HFFc6 (cell line): Measurements from ENCODE around the gene TSC1. TPM values are rescaled to one million over a fixed set of nuclear protein-coding genes. Genes with fewer than 3 reads are reported as not detected.

Experiments used
- DNase-seq: peaks from one replicate; pipeline ENCODE4 v3.0.0-alpha.2; 2018
- H3K27ac Mint-ChIP-seq: 2 replicates; pipeline ENCODE4 v1.8.0; 2020; ENCODE audit warnings: mild to moderate bottlenecking, mixed read lengths
- H3K27me3 Mint-ChIP-seq: 2 replicates; pipeline ENCODE4 v1.8.0; 2021; ENCODE audit warnings: mild to moderate bottlenecking, moderate library complexity, mixed read lengths; ENCODE audit not compliant: insufficient read depth
- H3K36me3 Mint-ChIP-seq: 2 replicates; pipeline ENCODE4 v1.8.0; 2021; ENCODE audit warnings: low read depth, mixed read lengths
- H3K4me1 Mint-ChIP-seq: 2 replicates; pipeline ENCODE4 v1.8.0; 2020; ENCODE audit warnings: low read depth, mixed read lengths
- H3K4me3 Mint-ChIP-seq: 2 replicates; pipeline ENCODE4 v1.8.0; 2020; ENCODE audit warnings: mild to moderate bottlenecking, moderate library complexity, mixed read lengths
- H3K9me3 Mint-ChIP-seq: 2 replicates; pipeline ENCODE4 v1.8.0; 2020; ENCODE audit warnings: mild to moderate bottlenecking, mixed read lengths
- CTCF ChIP-seq: fragments of 200-600 bp; sonication (generic); IDR thresholded peaks from 2 replicates; pipeline ENCODE4 v1.5.0; 2021; ENCODE audit warnings: antibody characterized with exemption, mild to moderate bottlenecking
- total RNA-seq, 6 experiments: library from RNA; stranded (reverse); fragmentation: NEBNext Ultra II Directional; extraction: Animal tissue kit (Norgen Biotek cat#: 25700); gene quantifications; 2 replicates in 1 of 6; 3 replicates in 5 of 6; pipeline ENCODE4 v1.2.3, GENCODE V29; 2021

TSC1 gene
- total RNA-seq, 6 experiments from 2014 or later, result 36.0 to 39.7 (median 37.1) TPM

- no peak for TF ChIP-seq CTCF
- Mint-ChIP-seq H3K27me3 (peaks cover 50% of the 10 kb centered on the region), H3K27ac (no peak overlapping the region), H3K36me3 (no peaks in the 10 kb centered on the region), H3K9me3 (no peaks in the 10 kb centered on the region), H3K4me1 (no peaks in the 10 kb centered on the region), H3K4me3 (no peak overlapping the region)
- no peak for DNase-seq
Measured at GRCh38 chr9:132864691-132865090, 79.7 kb downstream of the TSC1 start.

- H3K27me3 Mint-ChIP-seq, result peaks cover 53% of the 10 kb centered on the region
- no peaks in the 10 kb centered on the region for H3K4me1 Mint-ChIP-seq
- no peak overlapping the region for H3K4me3 Mint-ChIP-seq
- no peaks in the 10 kb centered on the region for H3K36me3 Mint-ChIP-seq
- H3K27ac Mint-ChIP-seq, result no peak overlapping the region
- no peak for DNase-seq
- TF ChIP-seq CTCF, result no peak
- no peaks in the 10 kb centered on the region for H3K9me3 Mint-ChIP-seq
Measured at GRCh38 chr9:132864277-132864676, 80.1 kb downstream of the TSC1 start.

GRCh38 chr9:132863096-132863495 is 81.3 kb downstream of the TSC1 start:
- no peak for DNase-seq
- Mint-ChIP-seq H3K27ac (no peak overlapping the region), H3K4me3 (no peak overlapping the region), H3K27me3 (peaks cover 64% of the 10 kb centered on the region), H3K9me3 (no peaks in the 10 kb centered on the region), H3K4me1 (no peaks in the 10 kb centered on the region), H3K36me3 (no peaks in the 10 kb centered on the region)
- TF ChIP-seq CTCF, result no peak

GRCh38 chr9:132862533-132862932 is 81.9 kb downstream of the TSC1 start:
- DNase-seq, result no peak
- Mint-ChIP-seq H3K27ac (no peak overlapping the region), H3K9me3 (no peaks in the 10 kb centered on the region), H3K4me1 (no peaks in the 10 kb centered on the region), H3K4me3 (no peak overlapping the region), H3K27me3 (peaks cover 65% of the 10 kb centered on the region), H3K36me3 (no peaks in the 10 kb centered on the region)
- TF ChIP-seq CTCF, result no peak

- no peak for DNase-seq
- H3K9me3 Mint-ChIP-seq, result no peaks in the 10 kb centered on the region
- no peak for TF ChIP-seq CTCF
- H3K4me3 Mint-ChIP-seq, result no peak overlapping the region
- no peak overlapping the region for H3K27ac Mint-ChIP-seq
- no peaks in the 10 kb centered on the region for H3K4me1 Mint-ChIP-seq
- peaks cover 62% of the 10 kb centered on the region for H3K27me3 Mint-ChIP-seq
- H3K36me3 Mint-ChIP-seq, result no peaks in the 10 kb centered on the region
Measured at GRCh38 chr9:132861666-132862065, 82.8 kb downstream of the TSC1 start.

- Mint-ChIP-seq H3K27me3 (peaks cover 60% of the 10 kb centered on the region), H3K4me1 (no peaks in the 10 kb centered on the region)
Measured at GRCh38 chr9:132858751-132859150, 85.7 kb downstream of the TSC1 start.

More at GRCh38 chr9:132858751-132859150, 85.7 kb downstream of the TSC1 start:
- H3K9me3 Mint-ChIP-seq, result no peaks in the 10 kb centered on the region
- H3K4me3 Mint-ChIP-seq, result no peak overlapping the region
- no peak for TF ChIP-seq CTCF
- no peak overlapping the region for H3K27ac Mint-ChIP-seq
- H3K36me3 Mint-ChIP-seq, result no peaks in the 10 kb centered on the region
- DNase-seq, result no peak
